COLO668 (cell line): Measurements from ENCODE around the gene SYP.
A peak's percentile ranks its signal among the peaks of the same experiment; 100 is the strongest.
"Not testable (repeated sequence)": the region's sequence is repeated elsewhere in the genome, so short reads cannot be mapped to it uniquely, and the experiment has no call there.

ENCODE experiments used
- DNase-seq: peaks from one replicate; lab custom pipeline; 2025; ENCODE audit not compliant: unreplicated experiment; lab: John Stamatoyannopoulos, UW

The SYP gene

GRCh38 chrX:49143154-49143553 lies 56.8 kb downstream of the SYP start:
- not testable (repeated sequence) for DNase-seq

- not testable (repeated sequence) for DNase-seq
Observed at GRCh38 chrX:49142264-49142663, 57.7 kb downstream of the SYP start.

- peak; percentile 62 for DNase-seq
Observed at GRCh38 chrX:49139713-49140112, 60.3 kb downstream of the SYP start.
